ENCODE results near the gene TRIM68.

TRIM68 gene, protein sequence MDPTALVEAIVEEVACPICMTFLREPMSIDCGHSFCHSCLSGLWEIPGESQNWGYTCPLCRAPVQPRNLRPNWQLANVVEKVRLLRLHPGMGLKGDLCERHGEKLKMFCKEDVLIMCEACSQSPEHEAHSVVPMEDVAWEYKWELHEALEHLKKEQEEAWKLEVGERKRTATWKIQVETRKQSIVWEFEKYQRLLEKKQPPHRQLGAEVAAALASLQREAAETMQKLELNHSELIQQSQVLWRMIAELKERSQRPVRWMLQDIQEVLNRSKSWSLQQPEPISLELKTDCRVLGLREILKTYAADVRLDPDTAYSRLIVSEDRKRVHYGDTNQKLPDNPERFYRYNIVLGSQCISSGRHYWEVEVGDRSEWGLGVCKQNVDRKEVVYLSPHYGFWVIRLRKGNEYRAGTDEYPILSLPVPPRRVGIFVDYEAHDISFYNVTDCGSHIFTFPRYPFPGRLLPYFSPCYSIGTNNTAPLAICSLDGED

DNA sequence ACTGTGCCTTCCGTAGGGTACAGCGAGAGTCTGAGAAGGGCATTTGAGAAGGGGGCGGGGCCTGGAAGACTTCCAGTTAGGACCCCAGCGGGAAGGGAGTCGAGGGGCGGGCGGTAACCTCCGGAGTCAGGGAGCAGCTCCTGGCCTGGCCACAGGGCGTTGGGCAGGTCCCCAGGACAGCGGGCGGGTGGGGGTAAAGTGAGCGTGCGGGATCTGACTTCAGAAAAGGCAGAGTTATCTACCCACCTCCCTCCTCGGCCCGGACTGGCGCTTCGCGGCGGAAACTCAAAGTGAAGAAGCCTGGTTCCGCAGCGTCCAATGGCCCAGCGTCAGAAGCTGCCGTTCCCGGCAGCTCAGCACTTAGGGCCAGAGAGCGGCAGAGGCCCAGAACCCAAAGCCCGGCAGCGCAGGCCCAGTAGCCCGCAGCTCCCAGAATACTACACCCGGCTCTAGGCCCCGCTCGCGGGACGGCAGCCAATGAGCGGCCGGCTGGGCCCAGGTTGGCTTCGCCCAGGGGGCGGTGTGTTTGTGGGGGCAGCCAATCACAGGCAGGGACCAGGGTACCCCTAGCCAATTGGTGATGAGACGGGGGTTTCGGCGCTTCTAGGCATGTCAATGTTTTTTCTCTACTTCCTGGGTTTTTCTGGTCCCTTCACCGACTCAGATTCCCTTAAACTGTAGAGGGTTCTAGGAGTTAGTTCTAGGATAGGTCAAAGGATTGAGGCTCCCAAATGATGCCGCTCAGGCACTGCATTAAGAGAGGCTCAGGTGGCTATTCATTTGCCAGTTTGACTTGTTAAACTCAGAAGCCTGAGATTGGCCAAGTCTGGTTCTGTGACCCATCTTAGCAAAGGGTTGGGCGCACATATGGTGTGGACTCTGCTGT lies at the start of gene TRIM68:
TRIM68 (minus strand) TSS at position 451 of the 886 bp plus-strand sequence. CDS start 2,727 bp downstream, outside the sequence.
- peak; percentile 79 to 95 for DNase-seq

DNA sequence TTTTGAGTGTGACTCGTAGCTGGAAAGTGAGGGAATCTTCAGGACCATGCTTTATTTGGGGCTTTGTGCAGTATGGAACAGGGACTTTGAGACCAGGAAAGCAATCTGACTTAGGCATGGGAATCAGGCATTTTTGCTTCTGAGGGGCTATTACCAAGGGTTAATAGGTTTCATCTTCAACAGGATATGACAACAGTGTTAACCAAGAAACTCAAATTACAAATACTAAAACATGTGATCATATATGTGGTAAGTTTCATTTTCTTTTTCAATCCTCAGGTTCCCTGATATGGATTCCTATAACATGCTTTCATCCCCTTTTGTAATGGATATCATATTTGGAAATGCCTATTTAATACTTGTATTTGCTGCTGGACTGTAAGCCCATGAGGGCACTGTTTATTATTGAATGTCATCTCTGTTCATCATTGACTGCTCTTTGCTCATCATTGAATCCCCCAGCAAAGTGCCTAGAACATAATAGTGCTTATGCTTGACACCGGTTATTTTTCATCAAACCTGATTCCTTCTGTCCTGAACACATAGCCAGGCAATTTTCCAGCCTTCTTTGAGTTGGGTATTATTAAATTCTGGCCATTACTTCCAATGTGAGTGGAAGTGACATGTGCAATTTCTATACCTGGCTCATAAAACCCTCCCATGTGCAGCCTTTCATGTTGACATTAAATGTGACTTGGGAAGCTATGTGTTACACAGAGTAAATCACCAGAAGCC lies 46.8 kb upstream of the TRIM68 start:
- no peak for DNase-seq

DNA sequence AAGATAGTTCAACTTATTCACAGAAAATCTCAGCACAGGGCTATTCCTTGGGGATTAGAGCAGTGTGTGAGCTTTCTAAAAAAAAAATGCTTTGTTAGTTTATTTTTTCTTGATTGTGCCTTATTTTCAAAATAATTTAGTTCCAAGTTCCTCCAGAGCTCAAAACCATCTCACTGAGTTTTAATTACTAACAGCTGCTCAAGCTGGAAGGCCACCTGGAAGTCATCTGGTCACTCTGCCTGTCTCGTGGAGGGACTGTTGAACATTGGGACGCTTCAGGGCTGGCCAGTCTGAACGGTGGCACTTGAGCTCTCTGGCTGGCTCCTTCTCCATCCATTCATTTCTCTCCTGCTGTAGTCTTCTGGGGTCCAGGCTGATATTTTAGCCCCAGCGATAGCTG lies 39.7 kb upstream of the TRIM68 start:
- DNase-seq = no peak

DNA sequence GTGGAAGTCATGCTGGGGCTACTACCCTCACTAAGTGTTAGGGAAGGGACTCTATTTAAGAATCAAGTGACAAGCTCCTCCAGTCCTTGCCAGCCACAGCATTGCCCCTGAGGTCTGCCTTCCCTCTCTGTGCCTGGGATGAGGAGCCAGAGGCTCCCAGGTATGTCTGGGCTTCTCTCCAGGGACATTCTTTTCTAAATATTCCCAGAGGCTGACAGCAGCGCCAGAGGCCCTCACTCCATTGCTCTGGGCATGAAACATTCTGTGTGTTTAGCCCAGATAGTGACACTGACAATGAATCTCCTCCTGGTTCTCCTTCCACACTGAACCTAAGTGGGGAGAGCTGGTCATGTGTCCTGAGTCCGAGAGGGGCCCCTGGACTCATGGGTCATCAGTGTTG lies 37.9 kb upstream of the TRIM68 start:
- no peak for DNase-seq

DNA sequence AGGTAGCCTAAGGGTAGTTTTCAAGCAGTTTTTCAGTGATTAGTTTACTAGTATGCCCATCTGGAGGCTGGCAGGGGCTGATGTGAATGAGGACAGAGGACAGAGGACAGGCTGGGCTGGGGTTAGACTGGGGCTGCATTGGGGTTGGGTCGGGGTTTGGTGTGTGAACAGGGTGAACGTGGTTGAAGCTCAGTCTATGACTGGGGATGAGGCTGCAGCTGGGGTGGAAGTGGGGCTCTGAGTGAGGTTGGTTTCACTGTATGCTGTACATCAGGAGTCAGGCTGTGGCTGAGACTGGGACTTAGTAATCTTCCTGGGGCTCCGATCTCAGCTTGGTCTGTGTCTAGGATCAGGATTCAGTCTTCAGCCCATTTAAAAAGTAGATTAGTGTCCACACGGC lies 36.2 kb upstream of the TRIM68 start:
- DNase-seq = no peak

DNA sequence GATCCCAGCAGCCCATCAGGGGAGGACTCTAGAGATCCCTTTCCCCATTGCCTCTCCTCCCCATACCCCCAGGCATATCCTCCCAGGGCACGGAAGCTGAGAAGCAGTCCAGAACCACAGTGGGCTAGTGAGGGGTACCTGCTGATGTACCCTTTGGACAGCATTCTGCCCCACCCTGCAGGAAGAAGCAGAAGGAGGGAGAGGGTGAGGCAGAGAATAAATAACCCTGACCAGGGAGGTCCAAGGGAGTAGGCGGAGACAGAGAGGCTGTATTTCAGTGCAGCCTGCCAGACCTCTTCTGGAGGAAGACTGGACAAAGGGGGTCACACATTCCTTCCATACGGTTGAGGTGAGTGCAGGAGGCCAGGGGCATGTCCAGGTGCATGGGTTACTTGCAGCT lies 35.7 kb upstream of the TRIM68 start, which contains the start of gene OR51E1:
OR51E1 (plus strand) TSS at position 301 of the 400 bp plus-strand sequence. CDS start 8,545 bp downstream, outside the sequence.
- no peak for DNase-seq

DNA sequence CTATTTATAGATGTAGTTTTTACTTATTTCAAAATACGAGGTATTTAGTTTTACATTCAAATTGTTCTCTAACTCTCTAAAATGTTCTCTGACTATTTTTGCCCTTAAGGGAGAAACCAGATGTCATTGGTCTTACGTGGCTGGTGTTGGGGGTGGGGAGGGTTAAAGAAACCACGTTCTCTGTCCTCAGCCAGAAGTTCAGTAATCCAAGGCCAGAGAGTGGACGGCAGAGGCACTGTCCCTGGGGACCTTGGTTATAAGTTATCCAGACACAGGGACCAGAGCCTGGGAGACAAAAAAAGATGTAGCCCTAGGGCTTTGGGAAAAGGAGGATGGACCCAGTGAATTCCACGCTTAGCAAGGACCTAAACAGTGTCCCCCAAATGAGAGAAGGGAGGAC lies 35.0 kb upstream of the TRIM68 start:
- no peak for DNase-seq

DNA sequence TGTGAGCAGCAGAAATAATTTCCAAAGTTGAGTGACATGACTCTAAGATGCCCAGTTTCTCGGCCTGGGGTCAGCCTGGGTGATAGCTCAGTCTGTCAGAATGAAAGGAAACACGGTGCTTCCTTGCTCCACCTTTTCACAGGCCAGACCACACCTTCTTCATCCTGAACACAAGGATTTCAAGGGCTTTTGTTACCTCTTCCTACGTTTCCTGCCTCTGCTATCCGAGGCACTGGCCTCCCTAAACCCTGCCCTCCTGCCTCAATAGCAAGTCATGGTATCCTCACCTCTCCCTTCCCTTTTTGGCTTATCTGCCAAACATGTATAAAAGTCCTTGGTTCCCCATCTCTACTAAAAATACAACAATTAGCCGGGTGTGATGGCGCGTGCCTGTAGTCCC lies 34.0 kb upstream of the TRIM68 start:
- DNase-seq = no peak

DNA sequence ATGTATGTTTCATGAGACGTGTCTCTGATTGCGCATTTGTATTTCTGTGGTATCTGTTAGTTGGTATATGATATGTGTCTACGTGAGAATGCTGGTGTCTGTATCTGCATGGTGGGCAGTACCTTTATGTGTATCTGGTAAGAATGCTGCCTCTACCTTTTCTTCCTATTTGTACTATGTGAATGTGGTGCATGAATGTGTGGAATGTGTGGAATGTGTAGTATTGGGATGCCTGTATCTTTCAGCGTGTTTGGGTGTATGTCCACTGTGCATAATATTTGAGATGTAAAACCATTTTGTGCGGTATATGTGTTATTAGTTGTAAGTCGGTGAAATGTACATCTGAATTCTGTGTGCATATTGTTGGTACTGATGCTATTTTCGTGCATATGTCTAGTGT lies 33.5 kb upstream of the TRIM68 start:
- no peak for DNase-seq

DNA sequence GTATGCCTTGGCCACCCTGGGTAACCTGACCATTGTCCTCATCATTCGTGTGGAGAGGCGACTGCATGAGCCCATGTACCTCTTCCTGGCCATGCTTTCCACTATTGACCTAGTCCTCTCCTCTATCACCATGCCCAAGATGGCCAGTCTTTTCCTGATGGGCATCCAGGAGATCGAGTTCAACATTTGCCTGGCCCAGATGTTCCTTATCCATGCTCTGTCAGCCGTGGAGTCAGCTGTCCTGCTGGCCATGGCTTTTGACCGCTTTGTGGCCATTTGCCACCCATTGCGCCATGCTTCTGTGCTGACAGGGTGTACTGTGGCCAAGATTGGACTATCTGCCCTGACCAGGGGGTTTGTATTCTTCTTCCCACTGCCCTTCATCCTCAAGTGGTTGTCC lies 31.9 kb upstream of the TRIM68 start:
- no peak for DNase-seq

DNA sequence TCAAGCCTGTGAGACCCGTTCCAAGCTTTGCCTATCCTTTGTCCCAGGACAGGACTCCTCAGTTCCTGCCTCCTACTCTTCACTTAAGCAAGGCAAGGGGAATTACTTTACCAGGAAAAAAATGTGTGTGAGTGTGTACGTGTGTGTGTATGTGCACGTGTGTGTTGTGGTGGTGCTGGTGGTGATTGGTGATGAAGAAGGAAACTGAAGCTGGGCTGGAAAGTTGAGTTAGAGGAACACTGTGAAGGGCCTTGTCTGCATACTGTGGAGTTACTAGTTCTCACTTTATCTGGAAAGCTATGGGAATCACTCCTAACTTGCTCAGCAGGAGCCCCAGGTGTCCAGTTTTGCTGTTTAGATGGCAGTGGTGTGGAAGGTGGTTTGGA lies 29.6 kb upstream of the TRIM68 start:
- no peak for DNase-seq

DNA sequence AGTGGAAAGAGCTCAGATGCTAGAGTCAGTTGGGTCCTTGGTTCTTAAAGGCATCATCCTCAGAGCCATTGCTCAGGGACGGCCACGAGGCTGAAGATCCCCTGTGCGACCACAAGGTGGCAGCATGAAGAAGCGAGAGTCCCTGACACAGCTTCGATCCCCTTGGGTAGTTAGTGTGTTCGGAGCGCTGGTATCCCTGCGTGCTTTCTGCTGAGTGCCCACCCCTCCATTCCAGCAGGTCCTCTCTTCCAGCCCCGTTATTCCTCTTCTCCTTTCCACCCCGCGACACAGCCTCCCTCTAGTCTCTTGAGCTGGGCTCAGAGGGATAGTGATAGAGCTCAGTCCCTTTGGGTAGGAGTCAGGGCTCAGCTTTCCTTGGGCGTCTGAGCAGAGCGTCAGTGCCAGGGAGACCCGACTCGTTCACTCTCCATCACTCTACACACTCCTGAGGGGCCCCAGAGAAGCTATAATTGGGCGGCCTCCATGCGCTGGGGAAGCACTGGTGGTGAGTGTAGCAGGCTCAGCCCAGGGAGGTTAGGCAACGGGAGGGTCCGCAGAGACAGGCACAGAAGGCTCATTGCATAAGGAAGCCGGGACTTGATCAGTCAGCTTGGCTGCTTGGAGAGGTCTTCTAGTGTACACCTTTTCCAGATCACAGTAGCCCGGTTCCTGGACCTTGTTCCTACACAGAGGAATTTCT lies 29.1 kb upstream of the TRIM68 start, which contains the start of gene OR51D1:
OR51D1 (plus strand) TSS at position 516 of the 700 bp plus-strand sequence. CDS start 2,314 bp downstream, outside the sequence.
- peak; percentile 8 to 53 for DNase-seq

DNA sequence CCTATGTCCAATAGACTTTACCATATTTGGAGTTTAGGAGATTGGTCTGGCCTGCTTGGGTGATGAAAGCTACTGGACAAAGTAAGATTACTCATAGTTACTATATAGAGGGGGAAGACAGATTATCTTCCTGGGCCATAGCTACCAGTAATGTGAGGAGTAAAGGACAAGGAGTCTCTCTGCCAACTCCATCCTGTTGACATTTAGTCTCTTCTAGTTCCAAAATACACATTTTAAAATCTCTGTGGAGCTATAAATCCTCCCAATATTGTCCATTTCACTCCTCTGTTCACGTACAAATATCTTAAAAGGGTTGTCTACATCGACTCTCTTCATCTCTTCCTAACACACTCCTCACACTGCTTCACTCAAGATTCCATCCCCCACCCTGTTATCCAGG lies 28.1 kb upstream of the TRIM68 start:
- no peak for DNase-seq

DNA sequence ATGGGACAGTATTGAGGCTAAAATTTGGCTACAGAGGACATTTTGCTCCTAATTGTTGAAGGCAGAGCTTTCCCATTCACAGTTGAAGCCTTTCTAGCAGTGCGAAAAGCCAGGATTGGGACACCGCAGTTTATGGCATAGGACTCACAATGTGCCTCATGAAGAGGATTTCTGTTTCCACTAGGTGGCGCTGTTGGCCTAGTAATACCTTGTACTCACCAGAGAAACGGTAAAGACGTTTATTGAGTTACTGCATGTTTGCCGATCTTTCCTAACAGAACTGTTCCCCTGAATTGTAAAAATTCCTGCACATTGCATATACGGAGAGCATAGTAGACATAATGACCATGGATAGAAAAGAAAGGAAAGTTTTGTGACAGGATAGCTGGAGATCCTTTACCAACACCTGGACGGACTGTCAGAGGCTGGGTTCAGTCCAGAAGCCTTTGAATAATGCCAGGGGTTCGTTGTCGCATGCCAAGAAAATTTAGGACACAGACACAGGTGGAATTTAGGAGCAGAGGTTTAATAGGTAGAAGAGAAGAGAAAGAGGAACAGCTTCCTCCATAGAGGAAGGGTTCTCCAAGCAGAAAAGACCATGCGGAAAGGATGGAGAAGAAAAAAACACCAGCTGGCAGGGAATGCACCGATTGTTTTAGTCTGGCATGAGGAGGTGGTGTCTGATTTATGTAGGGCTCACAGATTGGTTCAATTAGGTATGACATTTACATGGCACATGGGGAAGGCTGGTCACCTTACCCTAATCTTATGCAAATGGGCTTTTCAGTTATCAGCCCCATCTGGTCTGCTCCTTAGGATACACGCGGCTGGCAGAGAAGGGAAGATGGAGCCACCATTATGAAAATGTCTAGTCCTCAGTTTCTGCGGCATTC lies 18.4 kb upstream of the TRIM68 start:
- peak in 1 of 2 experiments; percentile 63 for DNase-seq

DNA sequence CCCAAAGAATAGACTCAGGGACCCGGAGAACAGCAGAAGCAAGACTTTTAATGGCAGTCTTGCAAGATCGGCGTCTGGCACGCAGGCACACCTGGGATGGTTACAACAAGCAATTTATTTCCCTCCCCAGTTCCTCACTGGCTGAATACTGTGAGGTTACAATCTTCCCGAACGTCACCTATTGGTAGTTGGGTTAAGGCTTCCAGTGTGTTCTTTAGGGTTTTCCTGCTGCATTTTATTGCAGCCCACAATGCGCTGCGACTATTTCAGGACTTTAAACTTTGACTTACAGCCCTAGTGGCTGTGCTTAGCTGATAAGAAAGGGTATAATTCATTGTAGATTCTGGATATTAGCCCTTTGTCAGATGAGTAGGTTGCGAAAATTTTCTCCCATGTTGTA lies 11.5 kb upstream of the TRIM68 start:
- no peak for DNase-seq

DNA sequence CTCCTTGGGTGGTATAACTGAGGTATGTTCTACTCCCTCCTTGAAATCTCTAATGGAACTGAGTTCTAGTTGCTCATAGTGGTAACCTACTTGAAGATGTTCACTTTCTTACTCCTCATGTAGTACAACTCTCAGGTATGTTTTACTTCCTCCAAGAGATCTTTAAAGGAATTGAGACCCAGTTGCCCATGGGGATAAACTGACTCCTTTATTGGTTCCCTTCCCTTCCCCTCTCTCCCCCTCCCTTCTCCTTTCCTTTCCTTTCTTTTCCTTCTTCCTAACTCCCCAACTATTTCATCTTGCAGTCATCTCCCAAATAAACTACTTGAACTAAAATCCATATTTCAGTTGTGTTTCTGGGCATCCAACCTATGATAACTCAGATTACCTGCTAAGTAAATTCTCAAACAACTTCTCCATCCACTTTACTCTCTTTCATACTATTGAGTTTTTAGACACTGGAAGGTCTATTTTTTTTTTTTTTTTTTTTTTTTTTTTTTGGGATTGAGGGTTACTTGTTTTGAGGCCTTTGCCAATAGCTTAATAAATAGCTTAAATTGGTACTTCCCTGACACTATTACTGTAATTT lies 7.9 kb upstream of the TRIM68 start:
- DNase-seq = no peak

DNA sequence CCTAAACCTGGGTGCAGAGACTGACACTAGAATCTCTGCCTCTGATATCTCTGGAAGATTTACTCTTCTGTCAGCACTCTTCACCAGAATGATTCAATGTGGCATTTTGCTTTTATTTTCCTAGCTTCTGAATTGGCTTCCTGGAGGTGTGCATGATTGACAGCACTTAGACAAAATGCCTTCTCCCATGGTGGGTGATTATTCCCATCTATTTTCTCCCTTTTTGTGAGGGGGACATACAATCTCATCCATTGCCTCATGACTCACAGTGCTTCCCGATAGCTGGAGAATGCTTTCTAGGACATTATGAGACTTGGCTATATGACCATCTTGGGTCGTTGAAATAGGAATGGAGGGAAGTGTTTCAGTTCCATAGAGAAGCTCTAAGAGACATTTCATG lies 4.0 kb upstream of the TRIM68 start:
- no peak for DNase-seq

DNA sequence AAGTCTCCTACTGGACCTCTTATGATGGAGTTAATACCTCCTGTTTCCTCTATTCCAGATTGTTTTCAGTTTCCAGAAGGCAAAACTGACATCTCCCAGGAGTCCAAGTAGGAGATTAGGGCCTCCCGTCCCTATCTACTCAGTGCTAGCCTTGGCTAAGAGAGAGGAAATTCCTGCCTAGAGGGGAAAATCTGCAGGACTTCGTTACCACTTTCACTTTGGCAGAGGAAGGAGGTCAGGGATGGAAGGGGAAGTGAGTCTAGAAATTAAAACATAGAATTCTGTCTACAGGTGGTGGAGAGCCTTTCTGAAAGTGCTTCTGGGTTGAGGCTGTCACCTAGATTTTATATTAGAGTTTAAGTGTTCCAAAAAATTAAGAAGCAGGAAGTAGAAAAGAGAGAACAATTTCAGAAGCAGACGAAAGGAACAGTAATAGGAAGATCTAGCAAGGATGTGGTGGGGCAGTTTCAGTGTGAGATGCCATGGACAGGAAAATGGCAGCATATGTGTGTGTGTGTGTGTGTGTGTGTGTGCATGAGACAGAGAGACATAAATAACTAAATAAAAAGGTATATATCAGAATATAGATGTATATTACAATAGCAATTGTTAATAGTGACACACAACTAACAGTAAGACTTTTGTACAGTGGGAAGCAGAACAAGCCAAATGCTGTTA lies 2.4 kb upstream of the TRIM68 start:
- no peak for DNase-seq

DNA sequence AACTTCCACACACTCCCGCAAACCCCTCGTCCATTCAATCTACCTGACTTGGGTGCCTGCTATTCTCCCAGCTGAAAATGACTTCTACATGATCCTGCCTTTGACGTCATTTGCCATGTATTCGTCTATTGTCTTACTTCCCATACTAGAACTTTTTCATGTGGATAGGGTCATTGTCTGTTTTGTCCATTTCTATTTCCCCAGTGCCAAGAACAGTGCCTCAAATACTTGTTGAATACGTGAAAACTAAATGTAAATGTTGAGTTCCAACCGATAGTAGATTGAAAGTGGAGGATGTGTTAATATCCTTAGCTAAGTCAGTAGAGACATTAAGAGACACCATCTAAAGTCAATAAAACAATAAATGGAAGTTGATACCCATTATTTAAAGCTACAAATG lies 935 bp downstream of the TRIM68 start:
- DNase-seq = no peak

Measured in SW 1271 (cell line).